GM21447 (cell line): Measurements from ENCODE around the gene KDM1A.
"Not testable (repeated sequence)": the region's sequence is repeated elsewhere in the genome, so short reads cannot be mapped to it uniquely, and the experiment has no call there.

Experiments used
- ATAC-seq: cut with Tn5 transposase; IDR thresholded peaks from one replicate; pipeline ENCODE4 v1.9.1; 2021; ENCODE audit not compliant: unreplicated experiment

Gene KDM1A

GRCh38 chr1:23010025-23010424, 9.2 kb upstream of the KDM1A start:
- not testable (repeated sequence) for ATAC-seq

DNA sequence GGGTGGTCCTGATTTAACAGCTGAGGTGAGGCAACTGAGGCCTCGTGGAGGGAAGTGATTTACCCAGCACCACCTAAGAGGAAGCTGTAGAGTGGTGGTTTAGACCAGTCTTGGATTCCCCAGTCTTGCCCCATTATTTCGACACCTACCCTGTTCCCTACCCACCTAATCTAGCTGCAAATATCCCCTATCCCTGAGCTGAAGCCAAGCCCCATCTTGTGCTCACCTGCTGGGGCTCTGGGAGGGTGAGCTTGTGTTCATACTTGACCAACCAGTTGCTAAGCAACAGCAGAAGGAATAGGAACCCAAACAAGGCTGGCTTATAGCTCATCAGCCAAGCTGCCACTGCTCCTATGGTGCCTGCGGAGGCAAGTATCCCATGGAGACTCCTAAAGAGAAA, 5.6 kb upstream of the KDM1A start:
- ATAC-seq, result no peak

DNA sequence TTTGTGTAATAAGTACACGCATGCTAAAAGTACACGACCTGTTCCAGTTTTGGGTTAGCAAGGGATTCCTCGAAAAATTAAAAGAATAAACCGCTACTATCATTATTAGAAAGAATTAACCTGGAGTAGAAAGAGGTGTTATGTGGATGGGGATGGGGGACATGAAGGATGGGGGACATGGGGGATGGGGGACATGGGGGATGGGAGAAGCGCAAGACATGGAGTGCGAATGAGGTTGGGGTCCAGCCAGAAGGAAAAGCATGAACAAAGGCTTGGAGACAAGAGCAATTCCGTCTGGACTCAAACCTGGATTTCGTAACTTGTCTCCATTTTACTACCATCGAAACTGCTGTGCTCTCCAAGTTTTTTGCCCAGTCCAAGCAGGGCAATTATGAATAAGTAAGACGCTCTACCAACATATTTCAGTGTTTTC, 591 bp upstream of the KDM1A start:
- no peak for ATAC-seq

DNA sequence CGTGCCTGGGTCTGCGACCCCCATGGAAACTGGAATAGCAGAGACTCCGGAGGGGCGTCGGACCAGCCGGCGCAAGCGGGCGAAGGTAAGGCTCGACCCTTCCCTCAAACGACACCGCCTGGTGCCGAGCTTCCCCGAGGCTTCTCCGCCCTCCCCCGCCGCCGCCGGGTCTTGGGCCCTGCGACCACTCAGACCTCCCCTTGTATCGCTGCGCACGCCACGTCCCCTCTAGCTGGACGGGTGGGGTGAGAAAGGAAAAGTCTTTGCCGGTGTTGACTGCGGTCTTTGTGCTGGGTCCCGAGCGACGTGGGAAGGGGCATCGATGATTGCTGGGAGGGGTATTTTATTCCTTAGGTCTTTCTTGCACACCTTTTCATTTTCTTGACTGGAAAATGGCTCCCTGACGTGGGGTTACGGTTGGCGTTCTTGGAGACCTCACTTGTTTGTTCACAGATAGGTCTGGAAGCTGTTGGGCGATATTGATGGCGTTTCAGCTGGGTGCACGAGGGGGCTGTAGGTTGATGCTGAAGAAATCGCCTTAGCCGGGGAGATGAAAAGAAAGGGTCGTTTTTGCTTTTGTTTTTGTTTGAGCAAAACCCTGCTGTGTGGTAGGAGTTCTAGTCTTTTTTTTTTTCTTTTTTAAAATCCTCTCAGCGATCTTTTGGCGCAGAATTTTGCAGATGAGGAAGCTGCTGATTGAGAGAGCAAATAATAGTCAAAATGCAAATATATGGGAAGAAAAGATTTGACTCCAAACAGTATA, 776 bp downstream of the KDM1A start:
- ATAC-seq, result peak; percentile 24

DNA sequence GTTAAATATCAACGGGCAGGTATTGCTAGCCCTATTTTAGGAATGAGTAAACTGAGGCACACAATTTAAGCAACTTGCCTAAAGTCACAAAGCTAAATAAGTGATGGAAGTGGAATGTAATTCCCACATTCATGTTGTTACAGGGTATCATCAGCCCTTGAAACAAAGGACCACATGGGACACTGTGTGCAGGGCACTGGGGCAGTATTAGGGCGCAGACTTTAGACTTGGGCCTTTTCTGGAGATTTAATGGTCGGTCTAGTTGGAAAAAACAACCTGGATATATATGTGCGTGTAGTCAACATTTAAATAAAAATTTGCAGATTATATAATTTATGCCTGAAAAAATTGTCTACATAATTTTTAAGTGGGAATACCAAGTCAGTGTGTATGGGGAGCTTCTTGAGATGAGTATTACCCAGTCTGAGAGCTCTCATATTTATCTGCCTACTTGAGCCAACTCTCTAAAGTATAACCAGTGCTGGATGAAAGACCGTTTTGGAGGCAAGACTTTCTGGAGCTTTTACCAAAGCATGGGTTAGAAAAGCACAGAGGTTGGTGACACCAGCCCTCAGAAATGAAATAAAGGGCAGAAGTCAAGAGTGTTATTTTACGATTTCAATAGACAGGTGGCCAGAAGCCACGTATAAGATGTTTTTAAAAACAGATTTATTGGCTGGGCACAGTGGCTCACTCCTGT, 1.6 kb downstream of the KDM1A start:
- no peak for ATAC-seq

- ATAC-seq, result no peak
Observed at GRCh38 chr1:23021834-23022233, 2.6 kb downstream of the KDM1A start.

GRCh38 chr1:23023174-23023845, 4.0 kb downstream of the KDM1A start:
- ATAC-seq, result no peak

DNA sequence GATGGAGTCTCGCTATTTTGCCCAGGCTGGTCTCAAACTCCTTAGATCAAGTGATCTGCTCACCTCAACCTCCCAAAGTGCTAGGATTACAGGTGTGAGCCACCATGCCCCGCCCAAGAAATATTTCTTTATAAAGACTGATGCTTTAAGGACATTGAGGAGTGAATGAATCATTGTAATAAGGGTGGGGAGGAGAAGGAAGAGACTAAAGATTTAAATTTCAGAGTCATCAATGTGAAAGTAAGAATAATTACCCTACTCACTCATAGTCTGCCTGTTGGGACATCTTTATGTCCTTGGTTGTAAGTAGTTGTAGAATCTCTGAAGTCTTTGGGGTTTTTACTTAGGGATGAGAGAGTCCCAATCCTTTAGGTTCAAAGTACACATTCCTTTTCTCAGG, 7.3 kb downstream of the KDM1A start:
- ATAC-seq, result no peak

DNA sequence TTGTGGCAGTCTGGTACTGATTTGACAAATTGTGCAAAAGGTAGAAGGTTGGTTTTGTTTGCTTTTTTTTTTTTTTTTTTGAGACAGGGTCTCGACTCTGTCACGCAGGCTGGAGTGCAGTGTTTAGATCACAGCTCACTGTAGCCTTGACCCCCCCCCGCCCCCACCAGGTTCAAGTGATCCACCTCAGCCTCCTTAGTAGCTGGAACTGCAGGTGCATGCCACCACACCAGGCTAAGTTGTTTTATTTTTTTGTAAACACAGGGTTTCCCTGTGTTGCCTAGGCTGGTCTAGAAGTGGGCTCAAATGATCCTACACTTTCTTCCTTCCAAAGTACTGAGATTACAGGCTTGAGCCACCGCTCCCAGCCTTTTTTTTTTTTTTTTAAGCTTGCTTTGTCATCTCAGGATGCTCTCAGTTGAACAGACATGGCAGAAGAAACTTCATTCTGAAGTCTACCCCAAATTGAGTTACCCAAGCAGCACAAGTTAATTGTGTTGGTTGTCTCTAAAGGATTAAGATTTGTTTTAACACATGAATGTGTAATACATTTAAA, 8.2 kb downstream of the KDM1A start:
- ATAC-seq, result no peak

DNA sequence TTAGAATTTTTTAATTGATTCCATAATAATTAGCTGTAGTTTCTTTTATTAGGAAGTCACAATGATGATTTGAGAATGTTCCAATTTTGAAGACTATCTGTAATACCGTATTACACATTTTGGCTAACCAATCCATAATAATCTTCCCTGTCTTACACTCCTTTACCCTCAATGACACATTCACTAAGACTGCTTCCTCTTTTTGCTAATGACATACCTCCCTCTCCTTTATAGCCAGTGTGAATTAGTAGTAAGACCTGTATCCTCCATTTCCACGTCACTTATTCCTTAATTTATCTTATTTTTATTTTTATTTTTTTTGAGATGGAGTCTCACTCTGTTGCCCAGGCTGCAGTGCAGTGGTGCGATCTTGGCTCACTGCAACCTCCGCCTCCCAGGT, 10.1 kb downstream of the KDM1A start:
- ATAC-seq, result no peak

DNA sequence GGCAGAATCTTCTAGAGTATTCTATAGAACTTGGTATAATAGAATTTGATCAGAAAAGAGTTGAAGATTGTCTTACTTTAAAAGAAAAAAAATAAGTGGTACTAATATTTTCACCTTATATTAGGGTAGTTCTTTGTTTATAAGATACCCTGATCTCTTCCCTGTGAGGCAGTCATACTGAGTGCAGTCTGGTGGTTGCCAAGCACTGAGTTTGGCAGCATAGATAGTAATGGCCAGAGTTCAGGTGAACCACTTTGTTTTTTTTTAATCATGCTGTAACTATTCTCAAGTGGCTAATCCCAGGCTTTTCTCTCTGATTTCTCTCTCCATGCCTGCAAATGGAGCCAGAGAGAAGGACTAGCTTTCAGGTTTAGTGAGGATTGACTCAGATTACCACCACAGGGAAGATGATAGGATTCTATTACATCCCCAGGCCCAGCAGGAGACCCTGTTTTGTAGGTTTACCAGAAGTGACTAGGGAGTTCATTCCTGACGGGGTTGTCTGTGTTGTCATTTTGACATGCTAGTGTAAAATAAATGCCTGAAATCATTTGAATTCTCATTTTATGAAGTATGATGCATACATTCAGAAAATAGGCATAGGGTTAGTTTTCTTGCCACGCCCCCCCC, 16.7 kb downstream of the KDM1A start:
- ATAC-seq, result no peak

GRCh38 chr1:23037081-23037740, 17.9 kb downstream of the KDM1A start:
- ATAC-seq, result no peak

GRCh38 chr1:23039308-23039826, 20.1 kb downstream of the KDM1A start:
- ATAC-seq, result no peak

GRCh38 chr1:23040509-23040908, 21.2 kb downstream of the KDM1A start:
- ATAC-seq, result no peak

- no peak for ATAC-seq
Observed at GRCh38 chr1:23044035-23044434, 24.8 kb downstream of the KDM1A start.

DNA sequence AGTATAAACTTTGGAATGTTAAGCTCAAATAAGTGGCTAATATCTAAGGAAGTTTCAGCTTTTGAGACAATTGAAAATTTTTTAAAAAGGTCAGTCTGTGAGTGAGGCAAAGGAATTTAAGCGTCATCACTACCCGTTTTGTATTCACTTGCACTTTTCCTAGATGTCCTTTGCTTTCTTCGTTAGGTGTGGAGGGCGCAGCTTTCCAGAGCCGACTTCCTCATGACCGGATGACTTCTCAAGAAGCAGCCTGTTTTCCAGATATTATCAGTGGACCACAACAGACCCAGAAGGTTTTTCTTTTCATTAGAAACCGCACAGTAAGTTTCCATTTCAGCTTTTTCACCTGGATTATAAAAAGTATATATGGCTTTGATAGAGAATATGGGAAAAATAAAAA, 30.9 kb downstream of the KDM1A start:
- ATAC-seq, result no peak

GRCh38 chr1:23051290-23051909, 32.1 kb downstream of the KDM1A start:
- no peak for ATAC-seq

- no peak for ATAC-seq
Observed at GRCh38 chr1:23057301-23057700, 38.0 kb downstream of the KDM1A start.

DNA sequence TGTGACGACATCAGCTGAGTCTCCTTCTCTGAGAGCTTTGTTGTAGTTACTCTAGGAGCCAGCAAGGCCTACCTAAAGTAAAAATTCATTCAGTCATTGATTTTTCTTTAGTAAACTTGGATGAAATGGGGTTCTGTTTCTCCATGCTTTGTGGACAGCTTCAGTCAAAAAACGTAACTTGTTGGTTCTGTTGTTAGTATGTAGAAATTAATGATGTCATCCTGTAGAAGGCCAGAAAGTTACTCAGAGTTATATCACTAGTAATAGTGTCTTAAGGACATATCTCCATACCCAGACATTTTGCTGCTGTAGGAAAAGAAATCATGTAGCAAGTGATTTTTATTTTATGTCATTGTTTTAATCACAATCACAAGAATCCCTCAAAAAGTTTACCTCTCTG, 43.0 kb downstream of the KDM1A start:
- ATAC-seq, result no peak

DNA sequence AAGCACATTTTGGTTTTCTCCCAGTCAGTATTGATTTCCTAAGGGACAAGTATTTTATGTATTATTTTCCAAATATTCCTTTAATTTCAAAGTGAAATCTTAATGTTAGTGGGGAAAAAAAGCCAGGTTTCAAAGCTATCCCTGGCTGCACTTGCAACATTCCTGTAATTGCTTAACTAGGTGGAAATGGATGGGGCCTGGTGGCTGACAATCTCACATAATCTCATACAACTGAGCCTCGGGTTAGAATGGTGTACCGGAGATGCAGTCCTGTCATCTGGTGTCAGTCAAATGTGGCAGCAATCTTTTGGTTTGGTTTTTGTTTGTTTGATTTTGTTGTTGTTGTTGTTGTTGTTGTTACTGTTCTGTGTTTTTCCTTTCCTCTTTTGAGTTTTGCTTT, 46.1 kb downstream of the KDM1A start:
- ATAC-seq, result no peak
